Measurements from ENCODE around the gene HOXD8.

DNA sequence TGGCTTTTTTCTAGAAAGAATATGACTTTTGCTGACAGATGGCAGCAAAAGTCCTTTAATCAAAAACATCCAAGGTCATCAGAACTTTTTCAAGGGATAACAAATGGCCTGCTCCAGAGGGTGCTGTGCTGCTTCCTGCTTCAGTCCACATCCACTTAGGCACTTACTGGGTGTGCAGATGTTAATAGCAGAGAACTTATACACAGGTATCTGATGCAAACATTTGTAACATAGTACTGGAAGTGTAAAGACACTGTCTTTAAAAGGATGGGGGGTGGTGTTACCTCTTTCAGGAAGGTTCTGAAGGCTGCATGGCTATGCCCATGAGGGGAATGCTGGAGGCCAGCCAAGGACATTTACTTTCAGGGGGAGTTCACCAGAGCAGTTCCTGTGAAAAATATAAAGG is 5.5 kb downstream of the HOXD8 start:
- TF ChIP-seq, protein P1, sequence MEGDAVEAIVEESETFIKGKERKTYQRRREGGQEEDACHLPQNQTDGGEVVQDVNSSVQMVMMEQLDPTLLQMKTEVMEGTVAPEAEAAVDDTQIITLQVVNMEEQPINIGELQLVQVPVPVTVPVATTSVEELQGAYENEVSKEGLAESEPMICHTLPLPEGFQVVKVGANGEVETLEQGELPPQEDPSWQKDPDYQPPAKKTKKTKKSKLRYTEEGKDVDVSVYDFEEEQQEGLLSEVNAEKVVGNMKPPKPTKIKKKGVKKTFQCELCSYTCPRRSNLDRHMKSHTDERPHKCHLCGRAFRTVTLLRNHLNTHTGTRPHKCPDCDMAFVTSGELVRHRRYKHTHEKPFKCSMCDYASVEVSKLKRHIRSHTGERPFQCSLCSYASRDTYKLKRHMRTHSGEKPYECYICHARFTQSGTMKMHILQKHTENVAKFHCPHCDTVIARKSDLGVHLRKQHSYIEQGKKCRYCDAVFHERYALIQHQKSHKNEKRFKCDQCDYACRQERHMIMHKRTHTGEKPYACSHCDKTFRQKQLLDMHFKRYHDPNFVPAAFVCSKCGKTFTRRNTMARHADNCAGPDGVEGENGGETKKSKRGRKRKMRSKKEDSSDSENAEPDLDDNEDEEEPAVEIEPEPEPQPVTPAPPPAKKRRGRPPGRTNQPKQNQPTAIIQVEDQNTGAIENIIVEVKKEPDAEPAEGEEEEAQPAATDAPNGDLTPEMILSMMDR (conservative IDR thresholded peaks at IDR 0.05) = no peak; the same call in 1 of the 2 replicates
- no peak for TF ChIP-seq EZH2 (IDR thresholded peaks at IDR 0.05; ENCODE audit: low read depth)
